GM18499 (cell line): ENCODE results near the gene RAC3.

ENCODE experiments used
- ATAC-seq: cut with Tn5 transposase; IDR thresholded peaks from one replicate; pipeline ENCODE4 v1.9.1; 2021; ENCODE audit warnings: moderate number of reproducible peaks; ENCODE audit not compliant: insufficient read depth, unreplicated experiment

RAC3 gene

DNA sequence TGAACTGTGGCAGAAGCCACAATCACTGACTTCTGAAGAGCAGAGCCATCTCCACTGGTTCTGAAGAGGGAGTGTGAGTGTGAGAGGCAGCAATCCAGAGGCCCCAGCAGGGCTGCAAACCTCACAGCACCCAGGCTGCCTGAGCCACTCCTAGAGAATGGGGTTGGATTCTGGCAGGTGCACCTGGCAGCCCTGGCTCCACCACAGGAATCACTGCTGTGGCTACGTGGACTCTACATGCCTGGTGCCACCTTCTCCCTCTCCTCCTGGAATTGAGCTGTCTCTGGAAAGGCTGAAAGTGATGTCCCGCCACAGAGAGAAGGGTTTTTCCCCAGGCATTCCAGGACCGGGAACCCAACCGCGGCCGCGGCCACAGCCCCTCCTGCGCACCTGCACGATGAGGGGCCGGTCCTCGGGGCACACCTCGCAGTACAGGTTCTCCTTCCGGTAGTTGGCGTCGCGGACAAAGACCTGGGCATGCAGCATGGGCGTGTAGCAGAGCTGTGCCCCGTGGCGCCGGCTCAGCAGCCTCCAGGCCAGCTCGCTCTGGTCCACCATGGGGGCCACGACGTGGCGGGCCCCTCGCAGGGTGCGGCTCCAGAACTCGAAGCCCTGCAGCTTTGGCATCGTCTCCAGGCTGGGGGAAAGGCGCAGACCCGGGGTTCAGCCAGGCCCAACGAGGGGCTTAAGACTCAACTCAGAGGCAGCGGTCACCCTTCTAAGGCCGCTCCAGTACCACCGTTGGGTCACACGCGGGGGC is 33.1 kb downstream of the RAC3 start:
- ATAC-seq: no peak

DNA sequence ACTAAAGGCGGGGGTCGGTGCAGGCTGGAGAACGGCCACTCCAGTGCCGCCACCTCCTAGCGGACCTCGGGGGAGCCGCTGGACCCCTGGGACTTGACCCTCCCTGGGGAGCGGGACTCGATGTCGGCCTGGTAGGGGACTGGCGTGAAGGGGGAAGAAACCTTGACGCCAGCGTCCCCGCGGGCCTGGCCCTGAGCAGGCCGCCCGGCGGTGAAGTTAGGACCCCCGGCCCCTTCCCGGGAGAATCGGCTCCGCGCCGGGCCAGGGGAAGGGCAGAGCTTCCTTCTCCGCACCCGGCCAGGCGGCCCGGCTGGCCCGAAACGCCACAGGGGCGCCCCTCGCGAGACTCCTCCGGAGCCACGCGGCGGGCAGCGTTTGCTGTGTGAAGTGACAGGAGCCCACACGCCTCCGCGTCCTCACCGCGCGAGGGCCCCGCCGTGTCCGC is 33.7 kb downstream of the RAC3 start:
- no peak for ATAC-seq

DNA sequence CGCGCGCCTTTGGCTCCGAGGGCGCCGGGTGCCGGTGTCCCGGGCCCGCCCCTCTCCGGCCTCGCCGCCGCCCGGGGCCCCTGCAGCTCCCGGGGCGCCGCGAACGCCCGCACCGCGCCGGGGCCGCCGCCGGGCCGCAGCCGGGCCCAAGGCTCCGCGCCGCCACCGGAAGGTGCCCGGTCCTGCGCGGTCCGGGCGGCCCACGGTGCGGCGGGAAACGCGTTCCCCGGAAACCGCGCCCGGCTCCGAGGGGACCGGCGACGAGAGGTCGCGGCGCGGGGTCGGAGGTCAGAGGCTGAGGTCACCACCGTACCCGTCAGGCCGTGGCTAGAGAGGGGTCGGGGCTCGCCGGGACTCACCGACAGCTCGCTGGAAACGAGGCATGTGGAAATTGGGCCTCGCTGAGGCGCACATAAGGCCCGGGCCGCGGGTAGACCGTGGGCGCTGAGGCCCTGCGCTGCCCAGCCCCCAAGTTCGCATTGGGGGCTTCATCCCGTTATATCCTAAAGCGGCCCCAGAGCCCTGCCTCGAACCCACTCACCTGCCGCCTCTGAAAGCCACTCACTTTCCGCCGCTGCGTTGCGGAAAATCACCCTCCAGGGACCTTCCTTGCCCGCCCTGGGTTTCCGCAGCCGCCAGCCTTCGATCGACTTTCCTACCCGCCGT is 34.3 kb downstream of the RAC3 start, which contains the start of gene DUS1L:
TSS of gene DUS1L (minus strand) at position 167 of the 666 bp plus-strand sequence. CDS start 745 bp downstream, outside the sequence.
- no peak for ATAC-seq

DNA sequence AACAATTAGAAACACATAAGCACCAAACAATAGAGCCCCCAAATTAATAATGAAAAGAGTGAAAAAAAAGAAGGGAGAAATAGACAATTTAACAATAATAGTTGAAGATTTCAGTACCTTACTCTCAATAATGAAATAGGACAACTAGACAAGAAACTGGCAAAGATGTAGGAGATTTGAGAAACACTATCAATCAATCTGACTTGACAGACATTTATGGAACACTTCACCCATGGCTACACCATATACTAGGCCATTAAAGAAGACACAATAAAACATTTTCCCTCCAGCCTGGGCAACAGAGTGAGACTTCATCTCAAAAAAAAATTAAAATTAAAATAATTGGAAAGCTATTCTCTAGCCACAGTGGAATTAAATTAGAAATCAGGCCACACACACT is 39.1 kb downstream of the RAC3 start:
- no peak for ATAC-seq

DNA sequence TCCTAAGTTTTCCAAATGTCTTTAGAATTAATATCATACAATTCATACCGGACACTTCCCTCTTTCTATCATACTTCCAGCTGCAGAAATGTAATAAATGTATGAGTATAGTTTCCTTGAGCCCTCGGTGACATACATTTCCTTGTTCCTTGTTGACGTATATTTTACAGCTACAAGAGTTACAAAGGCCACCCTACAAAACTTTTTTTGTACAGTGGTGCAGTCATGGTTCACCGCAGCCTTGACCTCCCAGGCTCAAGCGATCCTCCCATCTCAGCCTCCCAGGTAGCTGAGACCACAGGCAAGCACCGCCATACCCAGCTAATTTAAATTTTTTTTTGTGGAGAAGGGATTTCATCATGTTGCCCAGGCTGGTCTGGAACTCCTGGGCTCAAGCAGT is 41.3 kb downstream of the RAC3 start:
- no peak for ATAC-seq

DNA sequence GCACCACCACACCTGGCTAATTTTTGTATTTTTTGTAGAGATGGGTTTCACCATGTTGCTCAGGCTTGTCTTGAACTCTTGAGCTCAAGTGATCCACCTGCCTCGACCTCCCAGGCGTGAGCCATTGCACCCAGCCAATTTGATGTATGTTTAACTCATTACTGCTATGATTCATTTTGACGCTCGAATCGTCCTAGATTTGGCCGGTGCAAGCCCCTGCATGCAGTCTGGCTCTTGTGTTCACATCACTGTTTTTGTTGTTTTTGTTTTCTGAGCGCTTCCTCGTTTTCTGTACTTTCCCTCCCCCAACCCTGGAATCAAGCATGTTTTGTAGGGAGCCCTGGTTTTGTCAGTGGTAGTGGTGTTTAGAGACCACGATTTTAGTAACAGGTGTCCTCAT is 42.0 kb downstream of the RAC3 start:
- ATAC-seq: no peak

DNA sequence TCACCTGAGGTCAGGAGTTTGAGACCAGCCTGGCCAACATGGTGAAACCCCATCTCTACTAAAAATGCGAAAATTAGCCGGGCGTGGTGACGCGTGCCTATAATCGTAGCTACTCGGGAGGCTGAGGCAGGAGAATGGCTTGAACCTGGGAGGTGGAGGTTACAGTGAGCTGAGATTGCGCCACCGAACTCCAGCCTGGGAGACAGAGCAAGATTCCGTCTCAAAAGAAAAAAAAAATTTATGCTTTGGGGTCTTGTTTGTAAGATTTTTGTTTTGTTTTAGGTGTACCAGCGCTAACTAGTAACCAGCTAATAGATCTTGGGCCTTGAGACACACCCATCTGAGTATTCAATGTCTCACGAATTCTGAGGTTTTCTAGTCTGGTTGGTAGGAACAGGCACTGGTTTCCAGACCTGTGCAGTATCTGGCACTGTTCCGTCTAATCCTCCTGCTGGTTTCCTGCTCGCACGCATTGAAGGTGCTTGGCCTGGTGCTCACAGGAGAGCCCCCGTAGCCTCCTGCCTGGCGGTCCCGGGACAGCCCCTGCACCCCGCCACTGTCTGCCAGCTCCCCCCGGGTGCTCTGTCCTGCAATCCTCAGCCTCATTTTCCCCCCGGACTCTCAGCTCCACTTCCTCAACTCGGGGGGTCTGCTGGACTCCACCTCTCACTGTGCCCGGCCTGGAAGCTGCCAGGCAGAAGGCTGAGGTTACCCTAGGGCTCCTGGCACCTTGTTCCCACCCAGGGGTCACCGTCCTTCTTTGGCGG is 44.7 kb downstream of the RAC3 start:
- no peak for ATAC-seq

DNA sequence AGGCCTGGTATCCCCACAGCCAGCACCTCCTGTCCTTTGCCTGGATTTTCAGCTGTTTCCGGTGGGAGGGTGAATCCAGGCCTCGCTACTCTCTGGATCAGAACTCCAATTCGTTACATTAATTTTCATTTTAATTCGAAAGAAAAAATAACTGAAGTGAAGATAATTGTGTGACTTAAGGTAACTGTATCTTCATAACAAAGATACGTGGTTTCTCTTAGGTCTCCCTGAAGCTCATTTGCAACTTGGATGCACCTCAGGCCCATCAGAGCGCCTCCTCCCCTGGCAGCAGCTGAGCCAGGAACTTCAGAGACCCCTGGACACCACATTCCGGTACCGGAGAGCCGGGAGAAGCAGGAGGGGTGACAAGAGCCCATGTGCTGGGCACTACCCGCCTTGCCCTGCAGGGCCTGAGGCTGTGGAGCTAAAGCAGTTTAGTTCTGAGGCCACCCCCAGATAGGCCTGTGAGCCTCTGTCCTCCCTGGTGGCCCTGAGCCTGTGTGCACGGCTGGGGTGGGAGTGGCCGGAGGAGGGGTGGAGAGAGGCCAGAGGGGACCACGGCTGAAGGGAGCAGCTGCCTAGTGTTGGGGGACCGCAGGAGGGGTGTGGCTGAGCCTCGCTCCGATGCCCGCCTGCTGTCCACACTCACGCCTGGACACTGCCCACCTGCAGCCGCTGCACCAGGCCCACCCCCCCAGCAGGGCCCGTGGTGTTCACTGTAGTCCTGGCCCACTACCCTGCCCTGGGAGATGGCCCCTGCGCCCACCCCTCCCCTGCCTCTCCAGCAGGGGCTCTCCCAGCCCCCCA is 45.5 kb downstream of the RAC3 start:
- no peak for ATAC-seq

DNA sequence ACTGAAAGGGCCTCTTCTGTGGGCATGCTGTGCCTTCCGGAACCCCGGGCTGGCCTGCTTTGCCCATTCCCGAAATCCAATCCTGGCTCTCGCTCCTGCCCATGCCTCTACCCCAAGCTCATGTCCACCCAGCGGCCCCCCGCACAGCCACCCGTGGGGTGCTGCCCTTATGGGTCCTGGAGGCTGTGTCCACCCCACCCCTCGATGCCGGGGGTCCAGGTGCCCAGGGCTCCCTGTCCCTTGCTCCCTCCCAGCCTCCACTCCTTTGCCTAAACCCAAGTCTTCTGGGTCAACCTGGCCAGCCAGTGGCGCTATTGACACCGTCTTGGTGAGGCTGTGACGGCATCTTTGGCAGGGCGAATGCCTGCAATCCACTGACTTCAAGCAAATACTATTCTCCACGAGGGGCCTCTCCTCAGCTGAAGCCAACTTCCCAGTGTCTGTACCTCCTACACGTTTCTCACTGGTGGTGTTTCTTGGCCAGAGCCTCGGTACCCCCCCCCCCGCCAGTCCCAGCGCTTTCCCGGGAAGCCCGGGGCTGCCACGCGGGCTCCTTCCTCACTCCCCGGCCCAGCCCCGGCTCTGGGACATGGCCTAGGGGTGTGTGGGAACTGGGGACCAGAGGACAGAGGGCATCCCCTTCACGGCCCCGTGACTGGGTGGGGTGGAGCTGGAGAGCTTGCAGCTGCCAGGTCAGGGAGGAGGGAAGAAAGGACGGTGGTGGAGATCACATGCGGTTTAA is 46.3 kb downstream of the RAC3 start:
- ATAC-seq: no peak

DNA sequence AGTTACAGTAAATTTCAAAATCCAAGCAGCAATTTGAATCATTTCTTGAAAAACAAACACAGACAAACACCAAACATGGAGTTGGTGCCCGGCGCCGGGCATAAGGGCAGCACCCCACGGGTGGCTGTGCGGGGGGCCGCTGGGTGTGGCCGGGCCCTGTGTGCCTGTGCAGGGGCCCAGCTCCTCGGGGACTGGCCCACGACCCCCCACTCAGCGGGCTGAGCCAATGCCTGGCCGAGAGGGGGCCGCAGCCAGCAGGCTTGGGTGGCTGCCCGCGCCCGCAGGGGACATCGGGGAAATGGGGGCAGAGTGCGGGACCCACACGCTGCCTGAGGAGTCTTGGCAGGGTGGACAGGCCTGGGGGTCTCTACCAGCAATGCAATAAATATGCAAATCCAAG is 47.0 kb downstream of the RAC3 start:
- ATAC-seq: no peak

DNA sequence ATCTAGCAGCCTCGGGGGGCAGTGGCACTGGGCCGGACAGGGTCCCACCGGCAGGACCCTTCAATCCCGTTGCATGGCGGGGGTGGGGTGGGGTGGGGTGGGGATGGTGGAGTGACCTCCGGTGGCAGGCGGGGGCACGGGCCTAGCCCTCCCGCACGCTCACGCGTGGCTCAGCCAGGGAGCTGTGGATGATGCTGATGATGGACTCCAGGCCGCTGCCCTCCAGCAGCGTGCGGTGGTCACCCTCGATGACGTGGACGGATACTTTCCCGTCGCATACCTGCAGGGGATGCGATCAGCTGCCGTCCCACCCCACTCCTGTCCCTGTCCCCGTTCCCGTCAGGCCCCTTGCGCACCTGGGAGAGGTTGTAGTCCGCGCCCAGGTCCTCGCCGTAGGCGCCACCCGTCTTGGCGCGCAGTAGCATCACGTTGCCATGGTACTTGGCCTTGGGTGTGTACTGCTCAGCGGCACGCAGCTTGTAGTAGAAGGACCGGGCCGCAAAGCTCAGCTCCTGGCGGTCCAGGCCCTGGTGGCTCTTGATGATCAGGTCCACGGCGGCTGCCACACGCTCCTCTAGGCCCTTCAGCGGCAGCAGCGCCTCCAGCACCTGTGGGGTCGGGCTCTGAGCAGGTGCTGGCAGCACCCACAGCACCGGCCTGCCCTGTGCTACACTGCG is 47.7 kb downstream of the RAC3 start:
- no peak for ATAC-seq

DNA sequence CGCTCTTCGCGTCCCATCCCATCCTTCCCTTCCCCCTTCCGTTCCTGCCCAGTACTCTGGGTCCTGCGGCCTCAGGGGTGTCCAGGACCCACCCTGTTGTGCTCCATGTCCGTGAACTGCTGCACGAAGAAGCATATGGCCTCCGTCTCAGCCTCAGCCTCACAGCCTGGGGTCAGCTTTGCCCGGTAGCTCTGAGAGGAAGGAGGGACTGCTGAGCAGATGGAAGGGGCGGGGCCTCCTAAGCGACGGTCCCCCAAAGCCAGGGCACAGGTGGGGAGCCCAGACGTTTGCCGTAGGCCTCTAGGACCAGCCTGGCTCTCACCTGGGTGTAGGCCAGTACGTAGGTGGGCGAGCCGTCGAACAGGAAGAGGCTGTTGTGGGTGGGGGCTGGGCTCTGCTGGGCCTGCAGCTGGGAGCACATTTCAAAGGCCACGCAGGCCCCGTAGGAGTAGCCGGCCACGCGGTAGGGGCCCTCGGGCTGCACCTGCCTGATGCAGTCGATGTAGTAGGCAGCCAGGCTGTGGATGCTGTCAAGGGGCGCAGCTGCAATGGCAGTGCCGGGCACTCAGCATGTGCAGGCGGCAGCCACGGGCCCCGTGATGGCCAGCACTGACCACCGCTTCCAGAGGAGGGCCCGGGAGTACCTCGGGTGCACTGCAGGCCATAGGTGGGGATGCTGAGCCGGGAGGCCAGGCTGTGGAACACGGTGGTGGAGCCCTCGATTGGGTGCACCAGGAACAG is 48.7 kb downstream of the RAC3 start:
- no peak for ATAC-seq

DNA sequence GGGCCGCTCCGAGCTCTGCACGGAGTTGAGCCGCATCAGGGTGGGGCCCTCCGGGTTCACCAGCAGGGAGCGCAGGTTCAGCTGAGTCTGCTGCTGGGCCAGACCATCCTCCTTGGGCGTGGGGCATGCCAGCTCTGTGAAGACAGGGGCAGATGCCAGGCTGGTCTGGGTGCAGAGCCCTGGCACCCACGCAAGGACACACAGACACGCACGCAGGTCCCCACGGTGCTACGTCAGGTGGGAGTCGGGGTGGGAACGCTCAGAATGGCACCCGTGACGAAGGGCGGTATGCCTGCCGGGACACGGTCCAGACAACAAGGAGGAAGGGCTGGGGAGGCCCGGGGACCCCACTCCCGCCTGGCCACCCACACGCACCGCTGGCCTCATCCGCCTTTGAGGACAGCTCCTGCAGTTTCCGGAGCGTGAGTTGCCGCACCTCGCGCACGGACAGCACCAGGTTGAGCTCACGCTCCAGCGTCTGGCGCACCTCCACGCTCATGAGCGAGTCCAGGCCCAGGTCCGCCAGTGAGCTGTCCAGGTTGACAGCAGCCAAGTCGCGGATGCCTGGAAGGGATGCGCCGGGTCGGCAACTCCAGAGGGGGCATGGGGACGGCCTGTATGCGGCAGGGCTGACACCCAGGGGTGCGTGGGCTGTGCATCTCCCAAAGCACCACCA is 49.4 kb downstream of the RAC3 start:
- no peak for ATAC-seq

DNA sequence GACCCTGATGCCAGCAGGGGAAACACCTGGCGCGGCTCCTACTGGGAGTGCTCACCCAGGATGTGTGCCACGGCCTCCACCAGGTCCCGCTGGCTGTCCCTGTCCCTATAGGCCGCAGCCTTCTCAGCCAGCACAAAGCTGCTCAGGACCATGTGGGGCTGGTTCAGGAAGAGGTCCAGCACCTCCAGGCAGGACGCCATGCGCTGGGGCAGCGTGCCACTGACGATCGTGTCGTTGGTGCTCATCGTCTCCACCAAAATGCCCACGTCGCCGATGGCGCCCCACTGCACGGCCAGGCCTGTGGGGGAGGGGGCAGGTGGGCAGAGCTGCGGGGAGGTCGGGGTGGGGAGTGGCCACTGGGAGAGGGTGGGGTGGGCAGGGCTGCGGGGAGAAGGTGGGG is 50.1 kb downstream of the RAC3 start:
- no peak for ATAC-seq

DNA sequence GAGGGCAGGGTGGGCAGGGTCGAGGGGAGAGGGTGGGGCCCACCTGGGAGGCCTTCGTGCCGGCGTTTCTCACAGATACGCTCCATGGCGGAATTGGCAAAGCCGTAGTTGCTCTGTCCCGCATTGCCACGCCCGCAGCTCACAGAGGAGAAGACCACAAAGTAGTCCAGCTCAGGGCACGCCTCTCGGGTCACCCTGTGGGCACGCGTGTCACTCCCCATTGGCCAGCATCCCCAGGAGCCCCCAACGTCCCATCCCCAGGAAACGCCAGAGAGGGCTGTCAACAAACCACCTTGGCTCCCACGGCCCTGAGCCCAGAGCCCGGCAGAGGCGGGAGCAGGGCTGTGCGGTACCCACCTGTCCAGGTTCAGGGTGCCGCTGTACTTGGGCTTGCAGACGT is 50.5 kb downstream of the RAC3 start:
- ATAC-seq: no peak

DNA sequence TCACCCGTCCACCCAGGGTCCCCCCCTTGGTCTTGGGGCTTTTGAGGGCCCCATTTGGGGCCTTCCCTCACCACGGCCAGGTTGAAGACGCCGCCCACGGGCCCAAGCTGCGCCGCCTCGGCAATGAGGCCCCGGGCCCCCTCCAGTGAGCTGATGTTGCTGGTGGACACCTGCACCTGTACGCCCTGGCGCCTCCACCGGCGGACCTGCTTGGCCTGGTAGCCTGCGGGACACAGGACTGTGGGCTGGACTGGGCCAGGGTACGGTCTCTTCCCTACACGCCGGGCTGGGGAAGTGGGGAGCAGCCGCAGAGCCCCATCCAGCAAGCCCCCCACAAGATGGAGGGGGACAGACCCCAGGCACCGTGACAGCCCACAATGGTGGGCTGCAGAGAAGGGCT is 51.0 kb downstream of the RAC3 start:
- ATAC-seq: no peak

DNA sequence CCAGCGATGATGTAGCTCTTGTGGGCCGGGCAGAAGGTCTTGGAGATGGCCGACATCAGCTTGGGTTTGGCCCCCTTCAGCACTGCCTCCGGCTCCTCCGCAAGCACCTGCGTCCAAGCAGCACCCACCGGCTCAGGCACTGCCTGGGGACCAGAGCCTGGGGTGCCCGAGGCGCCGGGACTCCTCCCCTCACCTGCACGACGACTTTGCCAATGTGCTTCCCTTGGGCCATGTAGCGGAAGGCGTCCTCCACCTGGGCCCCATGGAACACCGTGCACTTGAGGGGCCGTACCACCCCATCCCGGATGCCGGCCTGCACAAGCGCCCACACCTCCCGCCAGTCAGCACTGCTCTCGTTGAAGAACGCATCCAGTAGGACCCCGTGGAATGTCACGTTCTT is 51.5 kb downstream of the RAC3 start:
- no peak for ATAC-seq
